H1 (cell line): ENCODE data around the gene CA5A. TPM values are rescaled to one million over a fixed set of nuclear protein-coding genes. Genes with fewer than 3 reads are reported as not detected.

Experiments
- CTCF ChIA-PET: fragments of 300-600 bp; sonication (Branson Sonifier 250); formaldehyde crosslinking; loops from one replicate; lab custom pipeline; 2021; ENCODE audit not compliant: partially characterized antibody; lab: Charles Lee
- POLR2A ChIA-PET: fragments of 300-600 bp; sonication (Branson Sonifier 250); formaldehyde crosslinking; loops from one replicate; lab custom pipeline; 2021; ENCODE audit warnings: inconsistent platforms; ENCODE audit not compliant: partially characterized antibody; lab: Charles Lee
- DNase-seq, 2 experiments: peaks; one replicate each; pipeline versions ENCODE4 v3.0.0 to v3.0.0-alpha.2; 2010 to 2022; ENCODE audit warnings: low spot score in 2 of 2, low read depth in 1 of 2, mixed read lengths in 1 of 2
- FAIRE-seq: peaks from 2 replicates; lab custom pipeline; 2011; peaks lifted over from hg19 to GRCh38; lab: Jason Lieb, UNC
- H2AFZ ChIP-seq: 2 replicates; pipeline ENCODE4 v1.8.1; 2012; ENCODE audit warnings: low read length, inconsistent platforms
- H2AK5ac ChIP-seq: 2 replicates; pipeline ENCODE4 v1.6.1; 2013; ENCODE audit warnings: low read depth, low read length
- H2BK120ac ChIP-seq: replicated peaks from 2 replicates; pipeline ENCODE3; 2013; ENCODE audit warnings: low read depth, low read length, inconsistent platforms
- H2BK12ac ChIP-seq: 2 replicates; pipeline ENCODE4 v1.6.1; 2013; ENCODE audit warnings: low read depth, low read length
- H2BK15ac ChIP-seq: 2 replicates; pipeline ENCODE4 v1.6.1; 2013; ENCODE audit warnings: low read length
- H2BK20ac ChIP-seq: 2 replicates; pipeline ENCODE4 v1.6.1; 2013; ENCODE audit warnings: low read length
- H2BK5ac ChIP-seq: 2 replicates; pipeline ENCODE4 v1.6.1; 2013; ENCODE audit warnings: low read depth, low read length
- H3K14ac ChIP-seq: 2 replicates; pipeline ENCODE4 v1.6.1; 2013; ENCODE audit warnings: inconsistent platforms; ENCODE audit not compliant: insufficient read length
- H3K18ac ChIP-seq: 2 replicates; pipeline ENCODE4 v1.6.1; 2013; ENCODE audit warnings: low read length; ENCODE audit errors: extremely low read depth
- H3K23ac ChIP-seq: 2 replicates; pipeline ENCODE4 v1.6.1; 2013; ENCODE audit warnings: inconsistent platforms; ENCODE audit not compliant: insufficient read length
- H3K23me2 ChIP-seq: 2 replicates; pipeline ENCODE4 v1.6.1; 2013; ENCODE audit warnings: low read depth, low read length
- H3K27ac ChIP-seq: 2 replicates; pipeline ENCODE4 v1.6.1; 2011; ENCODE audit warnings: low read depth, low read length, inconsistent platforms
- H3K27me3 ChIP-seq, 4 experiments: replicated peaks in 1 of 4; 1 replicate in 1 of 4; 2 replicates in 3 of 4; pipeline versions ENCODE4 v1.6.1 to v1.8.1; 2011 to 2013; ENCODE audit warnings: low read length in 3 of 4, mild to moderate bottlenecking in 3 of 4, inconsistent platforms in 2 of 4, mixed read lengths in 2 of 4, moderate library complexity in 1 of 4; ENCODE audit not compliant: control insufficient read depth in 3 of 4, insufficient read depth in 3 of 4; ENCODE audit errors: extremely low read depth in 1 of 4
- H3K36me3 ChIP-seq, 4 experiments: 2 replicates each; pipeline versions ENCODE4 v1.6.1 to v1.8.1; 2011 to 2013; ENCODE audit warnings: mild to moderate bottlenecking in 4 of 4, low read length in 3 of 4, moderate library complexity in 2 of 4, control low read depth in 1 of 4, inconsistent platforms in 1 of 4; ENCODE audit not compliant: insufficient read depth in 4 of 4, control insufficient read depth in 2 of 4
- H3K4ac ChIP-seq: replicated peaks from 2 replicates; pipeline ENCODE3; 2013; ENCODE audit warnings: low read length, low read depth, mixed read lengths, inconsistent platforms; ENCODE audit not compliant: insufficient read length
- H3K4me1 ChIP-seq, 4 experiments: replicated peaks in 1 of 4; 1 replicate in 1 of 4; 2 replicates in 3 of 4; pipeline versions ENCODE4 v1.6.1 to v1.8.1; 2011 to 2013; ENCODE audit warnings: low read length in 3 of 4, inconsistent platforms in 2 of 4, mixed read lengths in 1 of 4; ENCODE audit not compliant: insufficient read depth in 4 of 4, control insufficient read depth in 3 of 4
- H3K4me2 ChIP-seq, 2 experiments: 2 replicates each; pipeline versions ENCODE4 v1.6.1 to v1.8.1; 2011 to 2013; ENCODE audit warnings: low read depth in 2 of 2, low read length in 2 of 2, control low read depth in 1 of 2, inconsistent platforms in 1 of 2, mild to moderate bottlenecking in 1 of 2; ENCODE audit not compliant: insufficient read depth in 1 of 2
- H3K4me3 ChIP-seq, 4 experiments: fragments of 200-600, 300-600 bp in 1 of 4; sonication (generic), shearing (Covaris generic), sonication (Bioruptor Twin) in 1 of 4; 2 replicates each; pipeline versions ENCODE4 v1.5.1 to v1.8.1; 2011 to 2016; ENCODE audit warnings: low read length in 4 of 4, low read depth in 3 of 4, control low read depth in 2 of 4, inconsistent platforms in 2 of 4, mild to moderate bottlenecking in 2 of 4, mixed read lengths in 1 of 4, moderate library complexity in 1 of 4; ENCODE audit not compliant: insufficient read depth in 2 of 4; ENCODE audit errors: extremely low read depth in 1 of 4
- H3K56ac ChIP-seq: replicated peaks from 2 replicates; pipeline ENCODE3; 2013; ENCODE audit warnings: low read depth, mild to moderate bottlenecking, mixed read lengths, low read length, inconsistent platforms; ENCODE audit not compliant: insufficient read length
- H3K79me1 ChIP-seq: 2 replicates; pipeline ENCODE4 v1.6.1; 2013; ENCODE audit warnings: low read depth, low read length, control low read depth
- H3K79me2 ChIP-seq, 2 experiments: 2 replicates each; pipeline versions ENCODE4 v1.6.1 to v1.8.1; 2012 to 2013; ENCODE audit warnings: low read length in 2 of 2, mild to moderate bottlenecking in 2 of 2, inconsistent platforms in 1 of 2; ENCODE audit not compliant: insufficient read depth in 2 of 2, control insufficient read depth in 1 of 2
- H3K9ac ChIP-seq, 4 experiments: replicated peaks in 1 of 4; 1 replicate in 1 of 4; 2 replicates in 3 of 4; pipeline versions ENCODE4 v1.6.1 to v1.8.1; 2011 to 2013; ENCODE audit warnings: low read depth in 3 of 4, low read length in 3 of 4, control low read depth in 2 of 4, mild to moderate bottlenecking in 2 of 4, moderate library complexity in 2 of 4, inconsistent platforms in 1 of 4; ENCODE audit errors: extremely low read depth in 1 of 4
- H3K9me3 ChIP-seq, 2 experiments: 2 replicates each; pipeline versions ENCODE4 v1.6.1 to v1.8.1; 2012 to 2013; ENCODE audit warnings: mild to moderate bottlenecking in 2 of 2, moderate library complexity in 2 of 2, control low read depth in 1 of 2, inconsistent platforms in 1 of 2, low read depth in 1 of 2, low read length in 1 of 2, mixed read lengths in 1 of 2; ENCODE audit not compliant: insufficient read depth in 2 of 2
- H4K20me1 ChIP-seq, 2 experiments: replicated peaks in 1 of 2; 2 replicates each; pipeline versions ENCODE3 to v1.8.1; 2011 to 2013; ENCODE audit warnings: inconsistent platforms in 2 of 2, low read length in 2 of 2, mild to moderate bottlenecking in 1 of 2; ENCODE audit not compliant: insufficient read depth in 2 of 2, control insufficient read depth in 1 of 2
- H4K5ac ChIP-seq: 2 replicates; pipeline ENCODE4 v1.6.1; 2013; ENCODE audit warnings: low read length, low read depth, mixed read lengths, inconsistent platforms; ENCODE audit not compliant: insufficient read length
- H4K8ac ChIP-seq: 2 replicates; pipeline ENCODE4 v1.8.0; 2013; ENCODE audit warnings: mild to moderate bottlenecking, moderate library complexity, low read length, inconsistent platforms; ENCODE audit not compliant: insufficient read depth; ENCODE audit errors: extremely low read depth
- H4K91ac ChIP-seq: replicated peaks from 2 replicates; pipeline ENCODE3; 2013; ENCODE audit warnings: low read length, mixed read lengths, inconsistent platforms; ENCODE audit not compliant: insufficient read length
- FOSL1 ChIP-seq: IDR thresholded peaks from 2 replicates; pipeline ENCODE4 v1.6.1; 2011; ENCODE audit warnings: mild to moderate bottlenecking, low read depth, low read length, moderate library complexity; ENCODE audit not compliant: insufficient read depth
- WGBS, 2 experiments: shearing (Covaris generic) in 1 of 2; methylation state at CpG; one replicate each; pipeline versions ENCODE4 v1.1.6 to v1.1.7; 2013 to 2015; ENCODE audit warnings: low lambda C conversion rate in 2 of 2, mixed read lengths in 2 of 2, inconsistent platforms in 1 of 2, low coverage in 1 of 2, missing lambda C conversion rate in 1 of 2; ENCODE audit not compliant: insufficient replicate concordance in 2 of 2, insufficient coverage in 1 of 2, insufficient read length in 1 of 2; ENCODE audit errors: extremely low coverage in 1 of 2, missing lambda C conversion rate in 1 of 2; 5-methylcytosine and 5-hydroxymethylcytosine counted together
- polyA plus RNA-seq, 7 experiments: library from polyadenylated mRNA; depleted of rRNA in 3 of 7; stranded (reverse) in 5 of 7; unstranded in 2 of 7; fragments of >200 nt in 5 of 7; fragments of 200-250 nt in 2 of 7; gene quantifications; 1 replicate in 5 of 7; 2 replicates in 1 of 7; 4 replicates in 1 of 7; pipeline versions ENCODE4 v1.2.1 to v1.2.3, GENCODE V29; 2011 to 2013; ENCODE audit warnings: missing spikeins in 2 of 7, mixed read lengths in 2 of 7
- total RNA-seq: library from RNA; stranded (reverse); fragmentation: NEBNext Ultra II Directional; extraction: Animal tissue kit (Norgen Biotek cat#: 25700); gene quantifications from 2 replicates; pipeline ENCODE4 v1.2.1, GENCODE V29; 2021

CA5A gene
- total and polyA plus RNA-seq, 2 of the 8 experiments (the other 6 are each of a cell fraction or from before 2014, with no cell fraction given): not detected

- Histone ChIP-seq H3K9ac (no peak overlapping the region), H3K56ac (no peak overlapping the region), H2AK5ac (no peak overlapping the region), H3K4me1 (no peaks in the 10 kb centered on the region), H3K9me3 (no peaks in the 10 kb centered on the region), H4K5ac (no peak overlapping the region), H3K18ac (no peak overlapping the region), H4K20me1 (no peaks in the 10 kb centered on the region), H2BK12ac (no peak overlapping the region), H2BK15ac (no peak overlapping the region), H4K91ac (no peak overlapping the region), H2AFZ (no peak overlapping the region), H3K4ac (no peak overlapping the region), H2BK5ac (no peak overlapping the region), H3K27ac (no peak overlapping the region), H3K27me3 (no peaks in the 10 kb centered on the region), H3K79me2 (peaks cover 0 to 31% of the 10 kb centered on the region in 2 experiments; a peak in 2 of 4 replicates), H3K14ac (no peak overlapping the region), H3K4me2 (no peak overlapping the region), H2BK120ac (no peak overlapping the region), H4K8ac (no peak overlapping the region), H3K36me3 (peaks cover 0 to 6% (median 3%) of the 10 kb centered on the region in 4 experiments; a peak in 2 of 8 replicates), H3K23me2 (no peaks in the 10 kb centered on the region), H3K4me3 (no peak overlapping the region), H3K23ac (no peak overlapping the region), H2BK20ac (no peak overlapping the region), H3K79me1 (peaks cover 7% of the 10 kb centered on the region)
- 92% methylated on average over 5 of the region's 5 CpGs; no CpG with 5 or more reads in 1 of the 2 experiments for WGBS, 2 experiments
- TF ChIP-seq FOSL1: no peak
- ChIA-PET POLR2A (no interaction called here), CTCF (interaction anchor here (0.8 to 0.9 kb wide), 2 partner anchors 203 to 377 kb away, joined by 3 read pairs; no protein-coding TSS in a partner anchor)
- DNase-seq (no peak), FAIRE-seq (no peak)
These were observed 41.8 kb upstream of the CA5A start for GRCh38 chr16:87978127-87978526.
